Panc1 (cell line): ENCODE results near the gene RAB2B. TPM values are rescaled to one million over a fixed set of nuclear protein-coding genes. Genes with fewer than 3 reads are reported as not detected.

Experiments used
- ATAC-seq: fragments of 200-7000 bp; cut with Tn5 transposase; 2 replicates; pipeline ENCODE4 v1.9.1; 2020; ENCODE audit warnings: mild to moderate bottlenecking, moderate library complexity
- BruUV-seq: library from RNA; stranded (reverse); fragments of 400-500 nt; replicated peaks from 2 replicates; lab custom pipeline; 2021; lab: Mats Ljungman, UMichigan
- CTCF ChIA-PET: fragments of 300-600 bp; sonication (Branson Sonifier 250); formaldehyde crosslinking; loops from one replicate; lab custom pipeline; 2022; ENCODE audit warnings: antibody characterized with exemption; lab: Charles Lee
- POLR2A ChIA-PET: fragments of 300-600 bp; sonication (Branson Sonifier 250); formaldehyde crosslinking; loops from one replicate; lab custom pipeline; 2022; ENCODE audit warnings: antibody characterized with exemption; lab: Charles Lee
- DNase-seq: peaks from one replicate; pipeline ENCODE4 v3.0.0-alpha.2; 2010; ENCODE audit warnings: low read depth, low spot score
- H3K27ac ChIP-seq: 2 replicates; pipeline ENCODE4 v1.5.1; 2011; ENCODE audit warnings: mild to moderate bottlenecking, low read length, inconsistent platforms
- H3K27me3 ChIP-seq: fragments of 200-500 bp; sonication (Bioruptor generic); 2 replicates; pipeline ENCODE4 v1.6.0; 2014; ENCODE audit warnings: low read length, inconsistent platforms; ENCODE audit not compliant: control insufficient read depth, insufficient read depth
- H3K36me3 ChIP-seq: fragments of 200-500 bp; sonication (Bioruptor generic); 2 replicates; pipeline ENCODE4 v1.5.1; 2014; ENCODE audit warnings: inconsistent platforms, mild to moderate bottlenecking, low read length, moderate library complexity; ENCODE audit not compliant: control insufficient read depth, insufficient read depth
- H3K4me1 ChIP-seq: 2 replicates; pipeline ENCODE4 v1.5.1; 2011; ENCODE audit warnings: inconsistent platforms, mild to moderate bottlenecking, low read length, moderate library complexity; ENCODE audit not compliant: control insufficient read depth, insufficient read depth
- H3K4me3 ChIP-seq, 2 experiments: 2 replicates each; pipeline ENCODE4 v1.5.1; 2011 to 2012; ENCODE audit warnings: low read depth in 2 of 2, low read length in 2 of 2, mild to moderate bottlenecking in 2 of 2, inconsistent platforms in 1 of 2, moderate library complexity in 1 of 2
- H3K9me3 ChIP-seq: fragments of 200-500 bp; sonication (Bioruptor generic); 2 replicates; pipeline ENCODE4 v1.5.1; 2014; ENCODE audit warnings: low read depth, mild to moderate bottlenecking, inconsistent platforms, low read length, moderate library complexity; ENCODE audit not compliant: control insufficient read depth, insufficient read depth
- POLR2AphosphoS5 ChIP-seq: IDR thresholded peaks from 2 replicates; pipeline ENCODE4 v1.6.1; 2012; ENCODE audit warnings: mild to moderate bottlenecking, low read depth, low read length, moderate library complexity
- SIN3A ChIP-seq: IDR thresholded peaks from 2 replicates; pipeline ENCODE4 v1.6.1; 2012; ENCODE audit warnings: low read depth, mild to moderate bottlenecking, low read length, moderate library complexity, borderline replicate concordance; ENCODE audit not compliant: insufficient read depth
- TCF7L2 ChIP-seq: IDR thresholded peaks from 2 replicates; pipeline ENCODE4 v1.6.1; 2011; ENCODE audit warnings: mild to moderate bottlenecking, low read depth, low read length, inconsistent platforms
- in situ Hi-C: cut with HindIII; loops from 2 replicates; pipeline ENCODE4 v1.10.0; 2016; ENCODE audit warnings: low sequenced_read_pairs, low pct_unique_long_range_greater_than_20kb
- intact Hi-C: fragments of 100-400 bp; cut with micrococcal nuclease; formaldehyde crosslinking; loops from one replicate; pipeline ENCODE4 v1.10.0; 2022; ENCODE audit not compliant: unreplicated experiment
- total RNA-seq: library from RNA; stranded (reverse); gene quantifications from one replicate; pipeline ENCODE4 v1.2.1, GENCODE V29; 2021; ENCODE audit not compliant: unreplicated experiment
- TF ChIP-seq, protein P1 (sequence below), 2 experiments: IDR thresholded peaks; 2 replicates each; pipeline ENCODE4 v1.6.1; 2011 to 2012; ENCODE audit warnings: low read depth in 2 of 2, control low read depth in 1 of 2, low read length in 1 of 2, mild to moderate bottlenecking in 1 of 2, moderate library complexity in 1 of 2; ENCODE audit not compliant: insufficient read depth in 1 of 2
- TF ChIP-seq, protein P2 (sequence below): fragments of 450-650 bp; IDR thresholded peaks from 2 replicates; pipeline ENCODE4 v1.5.1; 2017; ENCODE audit warnings: mild to moderate bottlenecking

Gene RAB2B
- total RNA-seq, 1 experiment from 2014 or later: 17.0 TPM

DNA sequence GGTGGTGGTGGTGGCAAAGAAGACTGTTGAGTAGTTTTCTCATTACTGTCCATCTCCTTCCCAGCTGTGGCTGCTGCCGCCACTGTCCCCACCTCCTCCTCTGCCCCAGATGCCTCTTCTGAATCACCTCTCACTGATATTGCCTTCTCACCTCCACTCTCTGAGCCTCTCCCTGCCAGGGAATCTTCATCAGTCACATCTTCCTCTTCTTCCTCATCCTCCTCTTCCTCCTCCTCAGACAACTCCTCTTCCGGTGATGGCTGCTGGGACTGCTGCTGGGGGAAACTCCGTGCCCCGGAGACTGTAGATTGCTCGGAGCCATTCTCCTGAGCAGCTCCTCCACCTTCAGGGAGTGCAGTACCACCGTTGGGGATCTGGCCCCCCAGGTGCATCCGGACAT is 46.4 kb upstream of the RAB2B start:
- Histone ChIP-seq H3K36me3 (no peaks in the 10 kb centered on the region), H3K9me3 (no peaks in the 10 kb centered on the region), H3K4me3 (no peak overlapping the region), H3K27me3 (no peaks in the 10 kb centered on the region), H3K27ac (no peak overlapping the region), H3K4me1 (no peaks in the 10 kb centered on the region)
- in situ Hi-C loops (no loop called here), intact Hi-C loops (no loop called here)
- no peak for TF ChIP-seq POLR2AphosphoS5
- TF ChIP-seq SIN3A: no peak
- TF ChIP-seq TCF7L2: no peak
- TF ChIP-seq, protein P1, sequence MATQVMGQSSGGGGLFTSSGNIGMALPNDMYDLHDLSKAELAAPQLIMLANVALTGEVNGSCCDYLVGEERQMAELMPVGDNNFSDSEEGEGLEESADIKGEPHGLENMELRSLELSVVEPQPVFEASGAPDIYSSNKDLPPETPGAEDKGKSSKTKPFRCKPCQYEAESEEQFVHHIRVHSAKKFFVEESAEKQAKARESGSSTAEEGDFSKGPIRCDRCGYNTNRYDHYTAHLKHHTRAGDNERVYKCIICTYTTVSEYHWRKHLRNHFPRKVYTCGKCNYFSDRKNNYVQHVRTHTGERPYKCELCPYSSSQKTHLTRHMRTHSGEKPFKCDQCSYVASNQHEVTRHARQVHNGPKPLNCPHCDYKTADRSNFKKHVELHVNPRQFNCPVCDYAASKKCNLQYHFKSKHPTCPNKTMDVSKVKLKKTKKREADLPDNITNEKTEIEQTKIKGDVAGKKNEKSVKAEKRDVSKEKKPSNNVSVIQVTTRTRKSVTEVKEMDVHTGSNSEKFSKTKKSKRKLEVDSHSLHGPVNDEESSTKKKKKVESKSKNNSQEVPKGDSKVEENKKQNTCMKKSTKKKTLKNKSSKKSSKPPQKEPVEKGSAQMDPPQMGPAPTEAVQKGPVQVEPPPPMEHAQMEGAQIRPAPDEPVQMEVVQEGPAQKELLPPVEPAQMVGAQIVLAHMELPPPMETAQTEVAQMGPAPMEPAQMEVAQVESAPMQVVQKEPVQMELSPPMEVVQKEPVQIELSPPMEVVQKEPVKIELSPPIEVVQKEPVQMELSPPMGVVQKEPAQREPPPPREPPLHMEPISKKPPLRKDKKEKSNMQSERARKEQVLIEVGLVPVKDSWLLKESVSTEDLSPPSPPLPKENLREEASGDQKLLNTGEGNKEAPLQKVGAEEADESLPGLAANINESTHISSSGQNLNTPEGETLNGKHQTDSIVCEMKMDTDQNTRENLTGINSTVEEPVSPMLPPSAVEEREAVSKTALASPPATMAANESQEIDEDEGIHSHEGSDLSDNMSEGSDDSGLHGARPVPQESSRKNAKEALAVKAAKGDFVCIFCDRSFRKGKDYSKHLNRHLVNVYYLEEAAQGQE (IDR thresholded peaks at IDR 0.05; ENCODE audit: insufficient read depth in 1 of 2, low read depth in 2 of 2, low read length in 1 of 2): no peak
- TF ChIP-seq, protein P2, sequence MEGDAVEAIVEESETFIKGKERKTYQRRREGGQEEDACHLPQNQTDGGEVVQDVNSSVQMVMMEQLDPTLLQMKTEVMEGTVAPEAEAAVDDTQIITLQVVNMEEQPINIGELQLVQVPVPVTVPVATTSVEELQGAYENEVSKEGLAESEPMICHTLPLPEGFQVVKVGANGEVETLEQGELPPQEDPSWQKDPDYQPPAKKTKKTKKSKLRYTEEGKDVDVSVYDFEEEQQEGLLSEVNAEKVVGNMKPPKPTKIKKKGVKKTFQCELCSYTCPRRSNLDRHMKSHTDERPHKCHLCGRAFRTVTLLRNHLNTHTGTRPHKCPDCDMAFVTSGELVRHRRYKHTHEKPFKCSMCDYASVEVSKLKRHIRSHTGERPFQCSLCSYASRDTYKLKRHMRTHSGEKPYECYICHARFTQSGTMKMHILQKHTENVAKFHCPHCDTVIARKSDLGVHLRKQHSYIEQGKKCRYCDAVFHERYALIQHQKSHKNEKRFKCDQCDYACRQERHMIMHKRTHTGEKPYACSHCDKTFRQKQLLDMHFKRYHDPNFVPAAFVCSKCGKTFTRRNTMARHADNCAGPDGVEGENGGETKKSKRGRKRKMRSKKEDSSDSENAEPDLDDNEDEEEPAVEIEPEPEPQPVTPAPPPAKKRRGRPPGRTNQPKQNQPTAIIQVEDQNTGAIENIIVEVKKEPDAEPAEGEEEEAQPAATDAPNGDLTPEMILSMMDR: no peak
- ATAC-seq (no peak), DNase-seq (no peak)
- ChIA-PET CTCF (no interaction called here), POLR2A (no interaction called here)
- no TSS peak for BruUV-seq

DNA sequence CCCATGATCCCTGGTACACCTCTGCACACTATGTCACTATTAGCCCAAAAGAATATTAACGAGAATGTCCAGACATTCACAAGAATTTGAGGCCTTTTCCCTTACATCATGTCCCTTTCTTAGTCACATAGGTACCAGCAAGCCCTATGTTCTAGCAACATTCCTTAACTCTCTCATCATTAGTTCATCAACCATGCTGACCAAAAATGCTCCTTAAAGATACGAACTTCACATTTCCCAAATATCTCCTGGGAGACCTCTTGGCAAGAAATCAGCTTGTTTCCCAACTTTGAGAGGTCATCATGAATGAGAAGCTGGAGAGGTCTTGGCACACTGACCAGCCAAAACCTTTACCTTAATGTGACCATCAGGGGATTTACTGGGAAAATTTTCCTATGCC is 44.7 kb upstream of the RAB2B start:
- BruUV-seq: no TSS peak
- ChIA-PET CTCF (no interaction called here), POLR2A (no interaction called here)
- ATAC-seq (no peak), DNase-seq (no peak)
- intact Hi-C loops: no loop called here
- Histone ChIP-seq H3K27me3 (no peaks in the 10 kb centered on the region), H3K4me1 (no peaks in the 10 kb centered on the region), H3K27ac (no peak overlapping the region), H3K36me3 (no peaks in the 10 kb centered on the region), H3K4me3 (no peak overlapping the region), H3K9me3 (no peaks in the 10 kb centered on the region)
- TF ChIP-seq, protein P1 (IDR thresholded peaks at IDR 0.05; ENCODE audit: insufficient read depth in 1 of 2, low read depth in 2 of 2, low read length in 1 of 2): no peak
- TF ChIP-seq SIN3A: no peak
- no peak for TF ChIP-seq POLR2AphosphoS5
- no peak for TF ChIP-seq TCF7L2
- TF ChIP-seq, protein P2: no peak
- in situ Hi-C loops: no loop called here
